ENCODE data around the gene TMEM154.
"Not testable (repeated sequence)": the region's sequence is repeated elsewhere in the genome, so short reads cannot be mapped to it uniquely, and the experiment has no call there.

The TMEM154 gene

DNA sequence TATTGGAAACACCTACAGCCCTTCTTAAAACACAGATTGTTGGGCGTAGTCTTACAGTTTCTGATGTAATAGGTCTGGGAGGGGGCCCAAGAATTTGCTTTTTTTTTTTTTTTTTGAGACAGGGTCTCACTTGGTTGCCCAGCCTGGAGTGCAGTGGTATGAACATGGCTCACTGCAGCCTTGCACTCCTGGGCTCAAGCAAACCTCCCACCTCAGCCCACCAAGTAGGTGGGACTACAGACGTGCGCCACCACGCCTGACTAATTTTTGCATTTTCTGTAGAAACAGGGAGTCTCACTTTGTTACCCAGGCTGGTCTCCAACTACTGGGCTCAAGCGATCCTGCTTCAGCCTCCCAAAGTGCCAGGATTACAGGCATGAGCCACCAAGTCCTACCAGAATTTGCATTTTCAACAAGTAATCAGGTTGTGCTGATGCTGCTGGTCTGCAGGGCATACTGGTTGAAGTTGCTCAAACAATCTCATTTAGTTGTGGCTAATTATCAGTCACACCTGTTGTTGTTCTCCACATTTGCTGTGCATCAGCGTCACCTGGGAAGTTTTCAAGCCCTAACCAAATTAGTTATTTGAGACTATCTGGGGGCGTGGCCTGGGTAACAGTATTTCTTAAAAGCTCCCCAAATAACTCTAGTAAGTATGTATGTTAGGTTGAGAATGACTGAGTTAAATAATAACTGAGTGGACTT, 14.0 kb downstream of the TMEM154 start:
- DNase-seq: no peak

- not testable (repeated sequence) for DNase-seq
These were observed 15.8 kb downstream of the TMEM154 start for GRCh38 chr4:152664067-152664378.

DNA sequence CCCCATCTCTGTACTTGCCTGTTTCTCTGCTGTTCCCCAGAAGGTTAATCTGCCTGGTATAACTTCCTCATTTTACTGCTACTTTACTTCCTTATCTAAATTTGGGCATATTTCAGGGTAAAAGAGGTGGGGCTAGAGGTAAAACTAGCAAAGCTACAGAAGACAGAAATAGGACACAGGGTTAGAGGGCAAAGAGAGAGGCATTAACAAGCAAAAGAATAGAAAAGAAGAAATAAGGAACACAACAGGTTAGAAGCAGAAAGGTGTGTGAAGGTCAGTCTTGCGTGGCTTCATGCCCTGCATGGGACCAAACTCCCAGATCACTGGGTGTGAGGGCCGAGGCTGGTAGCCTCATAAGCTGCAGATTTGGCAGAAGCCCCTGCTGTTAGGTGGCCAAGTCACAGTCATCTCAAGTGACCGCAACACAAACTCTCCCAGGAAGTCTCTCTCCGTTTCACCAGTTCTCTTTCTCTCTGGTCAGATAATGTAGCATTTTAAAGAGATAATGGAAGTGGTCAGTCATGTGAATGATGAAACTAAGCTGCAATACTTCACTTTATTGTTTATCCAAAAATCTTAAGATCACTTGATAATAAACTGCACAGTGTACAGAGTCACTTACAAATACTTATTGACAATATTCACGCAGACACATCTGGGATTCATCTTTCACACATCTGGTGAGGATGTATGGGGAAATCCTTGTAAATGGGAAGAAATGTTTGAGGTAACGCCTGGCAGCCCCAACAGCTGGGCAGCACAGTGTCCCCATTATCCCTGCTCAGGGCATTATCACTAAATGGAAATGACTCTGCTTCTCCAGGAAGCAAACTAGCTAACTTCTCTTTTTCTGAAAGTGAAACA, 16.4 kb downstream of the TMEM154 start:
- DNase-seq: no peak

- DNase-seq: no peak
These were observed 18.1 kb downstream of the TMEM154 start for GRCh38 chr4:152661649-152662048.

GRCh38 chr4:152660526-152660925, 19.3 kb downstream of the TMEM154 start:
- DNase-seq: no peak

GRCh38 chr4:152659806-152660205, 20.0 kb downstream of the TMEM154 start:
- no peak for DNase-seq

DNA sequence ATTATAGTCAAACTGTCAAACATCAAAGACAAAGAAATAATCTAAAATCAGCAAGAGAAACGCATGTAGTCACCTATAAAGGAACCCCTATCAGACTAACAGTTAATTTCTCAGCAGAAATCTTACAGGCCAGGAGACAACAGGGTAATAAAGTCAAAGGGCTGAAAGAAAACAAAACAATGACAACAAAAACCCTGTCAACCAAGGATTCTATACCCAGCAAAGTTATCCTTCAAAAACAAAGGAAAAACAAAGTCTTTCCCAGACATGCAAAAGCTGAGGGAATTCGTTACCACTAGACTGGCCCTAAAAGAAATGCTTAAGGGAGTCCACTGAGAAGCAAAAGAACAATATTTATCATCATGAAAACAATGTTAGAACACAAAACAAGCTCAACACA, 22.1 kb downstream of the TMEM154 start:
- DNase-seq: no peak

DNA sequence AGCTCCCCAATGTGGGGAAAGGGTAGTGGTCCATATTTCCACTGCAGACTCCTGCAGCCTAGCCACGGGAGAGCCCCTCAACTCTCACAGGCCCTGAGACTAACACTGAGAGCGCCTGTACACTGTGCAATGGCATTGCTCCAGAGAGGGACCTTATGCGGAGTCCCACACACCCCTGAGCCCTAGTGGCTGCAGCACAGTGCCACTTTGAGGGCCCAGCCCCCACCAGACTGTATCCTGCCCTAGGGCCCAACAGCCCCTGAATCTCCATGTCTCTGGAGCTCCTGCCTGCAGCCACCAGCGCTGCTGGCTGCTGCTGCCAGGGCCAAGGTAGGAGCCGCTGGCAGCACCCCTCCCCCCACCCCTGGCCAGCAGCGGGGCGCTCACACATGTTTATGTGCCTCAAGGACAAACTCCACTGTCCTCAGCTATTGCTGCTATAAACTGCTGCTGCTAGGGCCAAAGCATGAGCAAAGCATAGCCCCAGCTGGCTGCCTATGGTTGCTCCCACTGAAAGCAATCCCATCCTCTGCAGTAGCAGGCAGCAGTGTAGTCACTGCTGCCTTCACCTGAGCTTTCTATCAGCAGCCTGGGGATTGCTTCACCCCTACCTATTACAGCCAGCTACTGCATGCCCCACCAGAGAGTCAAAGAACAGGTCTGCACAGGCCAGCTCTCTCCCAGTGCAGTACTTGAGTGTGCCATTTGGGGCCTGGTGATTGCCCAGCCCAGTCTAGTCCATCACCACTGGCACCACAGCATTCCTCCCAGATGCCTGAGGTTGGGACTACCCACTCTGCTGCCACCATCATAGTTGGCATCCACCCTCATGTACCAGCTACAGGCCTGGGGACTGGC, 24.3 kb downstream of the TMEM154 start:
- DNase-seq: no peak

DNA sequence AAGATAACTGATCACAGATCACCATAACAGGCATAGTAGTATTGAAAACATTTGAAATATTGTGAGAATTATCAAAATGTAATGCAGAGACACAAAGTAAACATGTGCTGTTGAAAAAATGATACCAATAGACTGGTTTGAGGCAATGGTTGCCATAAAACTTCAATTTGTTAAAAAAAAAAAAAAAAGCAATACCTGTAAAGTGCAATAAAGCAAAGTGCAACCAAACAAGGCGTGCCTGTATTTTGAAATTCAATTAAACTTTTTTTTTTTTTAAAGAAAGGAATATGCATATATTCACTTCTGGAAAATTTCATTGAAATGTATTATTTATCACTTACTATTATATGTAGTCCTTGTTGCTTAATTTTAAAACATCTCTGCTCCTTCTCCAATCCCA, 27.7 kb downstream of the TMEM154 start:
- DNase-seq: no peak

DNA sequence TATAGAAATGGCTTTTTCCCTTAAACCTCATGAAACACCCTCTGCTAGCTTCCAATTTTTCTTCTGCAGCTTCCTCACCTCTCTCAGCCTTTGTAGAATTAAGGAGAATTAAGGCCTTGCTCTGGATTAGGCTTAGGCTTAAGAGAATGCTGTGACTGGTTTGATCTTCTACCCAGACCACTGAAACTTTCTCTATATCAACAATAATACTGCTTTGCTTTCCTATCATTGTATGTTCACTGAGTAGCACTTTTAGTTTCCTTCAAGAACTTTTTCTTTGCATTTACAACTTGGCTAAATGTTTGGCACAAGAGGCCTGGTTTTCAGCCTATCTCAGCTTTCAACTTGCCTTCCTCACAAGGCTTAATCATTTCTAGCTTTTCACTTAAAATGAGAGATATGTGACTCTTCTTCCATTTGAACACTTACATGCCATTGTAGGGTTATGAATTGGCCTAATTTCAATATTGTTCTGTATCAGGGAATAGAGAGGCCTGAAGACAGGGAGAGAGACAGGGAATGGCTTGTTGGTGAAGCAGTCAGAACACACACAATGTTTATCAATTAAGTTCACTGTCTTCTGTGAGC, 28.2 kb downstream of the TMEM154 start:
- DNase-seq: no peak

DNA sequence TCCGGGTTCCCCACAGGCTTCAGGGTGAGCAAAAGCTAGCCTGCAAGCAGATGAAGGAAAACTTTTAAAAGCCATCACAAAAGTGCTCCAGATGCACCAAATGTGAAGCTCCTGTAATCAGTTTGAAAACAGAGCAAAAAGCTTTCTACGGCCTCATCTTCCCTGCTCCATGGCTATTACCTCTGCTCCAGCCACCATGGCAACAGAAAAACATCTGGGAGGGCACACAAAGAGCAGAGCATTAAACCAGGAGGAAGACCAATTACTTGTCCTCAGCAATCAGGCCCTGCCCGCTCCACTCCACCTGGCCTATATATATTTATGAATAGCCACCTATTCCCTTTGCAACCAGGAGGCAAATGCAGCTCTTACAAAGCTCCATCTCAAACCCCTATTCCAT, 33.6 kb downstream of the TMEM154 start:
- DNase-seq: no peak

- no peak for DNase-seq
These were observed 35.7 kb downstream of the TMEM154 start for GRCh38 chr4:152644130-152644529.

GRCh38 chr4:152643153-152644035, 36.4 kb downstream of the TMEM154 start:
- DNase-seq: no peak

DNA sequence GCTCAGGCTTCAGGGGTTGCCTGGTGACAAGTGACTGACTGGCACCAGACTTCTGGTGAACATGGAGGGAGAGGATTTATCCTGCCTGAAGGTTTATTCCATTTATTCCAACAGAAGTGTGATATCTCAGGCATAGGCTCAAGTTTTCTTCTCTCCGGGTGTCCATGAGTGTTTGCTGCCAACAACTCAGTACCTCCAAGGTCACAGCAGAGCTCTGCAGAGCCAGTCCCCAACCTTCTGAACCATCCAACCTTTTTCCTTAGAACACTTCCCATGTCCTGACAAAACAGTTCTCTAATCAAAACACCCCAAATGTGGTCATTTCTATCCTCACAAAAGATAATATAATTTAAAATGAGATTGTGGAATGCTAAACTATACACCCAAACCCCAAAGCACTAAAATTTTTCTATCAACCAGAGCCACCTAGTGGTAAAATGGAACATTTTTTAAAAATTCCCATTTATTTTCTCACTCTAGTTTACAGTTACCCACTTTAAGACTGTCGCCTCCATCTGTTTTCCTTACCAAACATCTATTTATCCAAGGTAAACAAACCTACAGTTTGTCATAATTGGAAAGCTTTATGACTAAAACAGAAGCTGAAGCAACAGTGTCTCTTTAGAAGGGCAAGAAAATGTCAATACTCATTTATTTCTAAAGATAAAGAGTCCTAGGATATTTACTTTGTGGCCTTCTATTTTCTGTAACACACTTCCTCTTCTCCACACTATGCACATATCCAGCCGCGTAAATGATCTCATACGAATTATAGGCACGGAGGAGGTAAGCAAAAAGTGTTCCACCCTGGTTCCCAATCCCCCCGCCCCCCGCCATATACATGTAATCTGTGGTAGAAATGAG, 39.5 kb downstream of the TMEM154 start:
- DNase-seq: no peak

GRCh38 chr4:152635851-152636250, 43.9 kb downstream of the TMEM154 start:
- no peak for DNase-seq

- no peak for DNase-seq
These were observed 45.6 kb downstream of the TMEM154 start for GRCh38 chr4:152634110-152634760.

DNA sequence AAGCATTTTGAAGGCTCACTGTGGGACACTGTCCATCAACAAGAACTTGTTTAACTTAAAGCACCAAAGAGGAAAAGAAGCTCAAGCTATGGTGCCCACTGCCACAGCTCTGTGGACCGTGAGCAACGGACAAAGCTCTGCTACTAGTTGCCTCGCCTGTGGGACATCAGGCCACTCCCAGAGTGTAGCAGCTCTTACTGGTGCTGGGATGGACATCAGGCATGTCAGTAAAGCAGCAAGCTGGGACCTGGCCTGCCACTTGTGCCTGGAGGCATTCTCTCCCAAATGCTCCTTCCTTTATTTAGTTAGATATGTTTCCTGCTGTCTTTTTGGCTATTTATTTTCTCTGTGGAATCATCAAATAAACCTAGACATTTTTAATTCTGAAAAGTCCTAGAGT, 46.7 kb downstream of the TMEM154 start:
- DNase-seq: no peak

GRCh38 chr4:152630324-152630723, 49.5 kb downstream of the TMEM154 start:
- no peak for DNase-seq

- DNase-seq: no peak
These were observed 49.9 kb downstream of the TMEM154 start for GRCh38 chr4:152629908-152630307.

GRCh38 chr4:152628128-152628527, 51.7 kb downstream of the TMEM154 start:
- no peak for DNase-seq

DNA sequence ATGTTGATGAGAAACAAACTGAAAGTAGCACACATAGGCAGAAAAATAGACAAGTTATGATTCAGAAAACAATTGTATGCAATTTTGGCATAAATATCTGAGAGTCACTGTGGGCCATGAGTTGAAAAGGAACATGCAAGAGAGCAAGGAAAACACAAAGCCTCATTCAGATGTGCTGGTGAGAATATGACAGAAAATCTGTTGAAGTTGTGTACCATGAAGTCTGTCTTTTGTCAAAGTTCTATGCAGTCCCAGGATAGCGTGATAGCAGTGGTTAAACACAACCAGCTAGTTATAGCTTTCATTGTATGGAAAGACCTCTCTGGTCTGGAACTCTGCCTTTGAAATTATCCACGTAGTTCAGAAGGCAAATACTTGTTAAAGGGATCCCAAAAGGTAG, 53.0 kb downstream of the TMEM154 start:
- no peak for DNase-seq

Measured in activated CD8-positive, alpha-beta memory T cell treated with anti-CD3 and anti-CD28 coated beads, Interleukin-2, amount 50 U/mL, for 48 hours (primary cell).